Subcutaneous adipose tissue (tissue), 4 donors: ENCODE data around the gene DUSP6. TPM values are rescaled to one million over a fixed set of nuclear protein-coding genes. Genes with fewer than 3 reads are reported as not detected.

Source experiments
- total RNA-seq, 4 donors: library from RNA; depleted of rRNA; stranded (reverse); fragments of >200 nt; gene quantifications; one replicate each; pipeline ENCODE4 v1.1.0, GENCODE V29; 2016
- TF ChIP-seq, protein P1 (sequence below): fragments of 450-650 bp; IDR thresholded peaks from one replicate; pipeline ENCODE4 v1.5.1; 2016; ENCODE audit warnings: low read depth, mild to moderate bottlenecking, control low read depth, antibody characterized with exemption, moderate library complexity

The DUSP6 gene
- total RNA-seq, 4 donors from 2014 or later: 49.4 to 91.8 (median 69.2) TPM

DNA sequence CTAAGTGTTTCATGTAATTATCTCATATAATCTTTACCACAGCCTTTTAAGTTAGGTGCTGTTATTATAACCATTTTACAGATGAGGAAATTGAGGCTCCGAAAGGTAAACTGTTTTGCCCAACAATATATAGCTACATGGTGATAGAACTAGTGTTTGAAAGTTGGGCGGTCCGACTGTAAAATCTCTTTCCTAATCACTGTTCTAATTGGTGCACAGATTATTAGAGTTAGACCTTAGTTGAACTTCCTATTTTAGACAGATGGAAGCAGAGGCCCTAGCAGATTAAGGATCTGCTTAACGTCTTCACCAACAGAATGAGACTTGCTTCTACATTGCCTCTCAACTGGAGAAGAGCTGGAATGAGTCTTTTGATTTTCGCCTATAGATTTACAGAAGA lies 30.0 kb upstream of the DUSP6 start:
- TF ChIP-seq, protein P1, sequence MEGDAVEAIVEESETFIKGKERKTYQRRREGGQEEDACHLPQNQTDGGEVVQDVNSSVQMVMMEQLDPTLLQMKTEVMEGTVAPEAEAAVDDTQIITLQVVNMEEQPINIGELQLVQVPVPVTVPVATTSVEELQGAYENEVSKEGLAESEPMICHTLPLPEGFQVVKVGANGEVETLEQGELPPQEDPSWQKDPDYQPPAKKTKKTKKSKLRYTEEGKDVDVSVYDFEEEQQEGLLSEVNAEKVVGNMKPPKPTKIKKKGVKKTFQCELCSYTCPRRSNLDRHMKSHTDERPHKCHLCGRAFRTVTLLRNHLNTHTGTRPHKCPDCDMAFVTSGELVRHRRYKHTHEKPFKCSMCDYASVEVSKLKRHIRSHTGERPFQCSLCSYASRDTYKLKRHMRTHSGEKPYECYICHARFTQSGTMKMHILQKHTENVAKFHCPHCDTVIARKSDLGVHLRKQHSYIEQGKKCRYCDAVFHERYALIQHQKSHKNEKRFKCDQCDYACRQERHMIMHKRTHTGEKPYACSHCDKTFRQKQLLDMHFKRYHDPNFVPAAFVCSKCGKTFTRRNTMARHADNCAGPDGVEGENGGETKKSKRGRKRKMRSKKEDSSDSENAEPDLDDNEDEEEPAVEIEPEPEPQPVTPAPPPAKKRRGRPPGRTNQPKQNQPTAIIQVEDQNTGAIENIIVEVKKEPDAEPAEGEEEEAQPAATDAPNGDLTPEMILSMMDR: no peak

DNA sequence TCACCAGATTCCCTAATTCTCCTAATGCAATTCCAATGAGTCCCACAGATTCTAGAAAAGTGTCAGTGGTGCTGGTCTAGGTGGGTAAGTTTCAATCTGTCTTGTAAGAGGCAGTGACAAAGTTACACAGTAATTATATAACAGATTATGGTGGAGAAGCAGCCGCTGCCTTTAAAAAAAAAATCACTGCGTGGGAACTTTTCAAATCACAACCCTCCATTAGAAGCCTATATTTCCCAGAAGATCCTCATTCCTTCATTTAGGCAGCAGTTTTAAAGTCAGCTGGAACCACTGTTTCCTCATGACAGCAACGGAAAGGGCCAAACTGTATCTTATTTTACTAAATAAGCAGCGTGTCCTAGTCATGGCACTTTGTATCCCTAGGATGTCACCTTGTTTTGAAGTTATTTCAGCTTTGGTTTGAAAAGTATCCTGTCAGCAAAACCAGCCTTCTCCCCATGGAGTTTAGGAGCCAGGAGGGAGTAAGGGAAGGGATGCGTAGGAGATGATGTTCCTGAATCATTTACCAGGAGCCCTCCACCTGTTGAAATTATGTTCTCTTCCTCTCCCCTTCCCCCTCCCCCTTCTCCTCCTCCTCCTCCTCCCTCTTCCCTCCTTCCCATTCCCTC lies 27.7 kb upstream of the DUSP6 start:
- TF ChIP-seq, protein P1: no peak

DNA sequence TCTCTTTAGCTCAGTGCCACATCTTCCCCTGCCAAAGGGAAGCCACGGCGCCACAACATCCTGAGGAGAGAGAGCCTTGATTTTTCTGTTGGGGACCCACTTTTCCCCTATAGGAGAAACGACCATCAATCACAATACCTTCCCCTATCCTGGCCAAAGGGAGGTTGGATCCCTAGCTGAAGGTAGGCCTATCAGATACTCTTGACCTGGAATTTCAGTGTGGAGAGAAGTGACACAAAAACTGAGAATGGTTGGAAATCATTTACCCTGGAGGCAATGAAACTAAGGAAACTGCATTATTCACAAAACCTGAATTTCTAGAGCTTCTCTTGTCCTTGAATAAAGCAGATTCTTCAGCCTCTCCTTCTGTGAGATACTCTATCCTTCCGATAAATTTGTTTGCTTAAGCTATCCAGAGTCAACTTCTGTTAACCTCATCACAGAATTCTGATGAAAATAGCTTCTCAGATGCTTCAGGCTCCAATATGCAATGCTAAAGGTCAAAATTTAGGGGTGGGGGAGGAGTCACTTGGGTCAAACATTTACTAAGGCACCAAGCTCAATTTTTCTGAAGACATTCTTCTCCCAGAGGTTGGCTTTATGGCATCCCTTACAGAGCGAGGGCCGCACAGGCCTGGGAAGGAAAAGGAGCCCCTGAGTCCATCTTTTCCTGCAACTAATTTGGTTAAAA lies 27.0 kb upstream of the DUSP6 start:
- TF ChIP-seq, protein P1: no peak

DNA sequence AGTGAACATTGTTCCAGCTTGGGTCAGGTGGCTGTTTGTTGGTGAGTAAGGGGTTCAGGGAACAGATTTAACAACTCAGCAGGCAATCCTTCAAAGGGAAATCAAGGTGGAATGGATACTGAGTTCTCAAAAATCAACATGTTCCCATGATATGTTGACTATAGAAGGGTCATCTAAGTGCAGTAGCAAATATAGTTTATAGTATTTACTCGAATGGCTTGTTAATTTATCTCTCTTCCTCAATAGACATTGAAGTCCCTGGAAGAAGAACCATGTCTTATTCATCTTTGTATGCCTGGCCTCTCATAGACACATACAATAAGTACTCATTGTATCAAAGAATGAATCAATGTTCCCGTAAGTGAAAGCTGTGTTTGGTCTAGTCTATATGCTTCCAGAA lies 24.5 kb upstream of the DUSP6 start:
- TF ChIP-seq, protein P1: no peak

DNA sequence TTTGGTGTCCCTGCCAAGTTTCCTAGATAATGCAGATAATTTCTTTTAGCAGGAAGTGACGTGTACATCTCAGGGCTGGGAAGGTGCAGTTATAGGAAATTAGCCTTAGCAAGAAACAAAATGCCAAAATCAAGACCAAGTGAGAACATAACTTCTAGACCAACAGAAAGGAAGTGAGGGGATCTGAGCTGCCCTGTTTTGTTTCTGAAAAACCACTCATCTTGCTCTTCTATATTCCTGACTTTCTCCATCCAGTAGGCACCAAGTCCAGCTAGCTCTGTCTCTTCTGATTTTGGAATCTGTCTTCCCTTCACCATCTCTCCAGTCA lies 23.9 kb upstream of the DUSP6 start:
- TF ChIP-seq, protein P1: no peak

DNA sequence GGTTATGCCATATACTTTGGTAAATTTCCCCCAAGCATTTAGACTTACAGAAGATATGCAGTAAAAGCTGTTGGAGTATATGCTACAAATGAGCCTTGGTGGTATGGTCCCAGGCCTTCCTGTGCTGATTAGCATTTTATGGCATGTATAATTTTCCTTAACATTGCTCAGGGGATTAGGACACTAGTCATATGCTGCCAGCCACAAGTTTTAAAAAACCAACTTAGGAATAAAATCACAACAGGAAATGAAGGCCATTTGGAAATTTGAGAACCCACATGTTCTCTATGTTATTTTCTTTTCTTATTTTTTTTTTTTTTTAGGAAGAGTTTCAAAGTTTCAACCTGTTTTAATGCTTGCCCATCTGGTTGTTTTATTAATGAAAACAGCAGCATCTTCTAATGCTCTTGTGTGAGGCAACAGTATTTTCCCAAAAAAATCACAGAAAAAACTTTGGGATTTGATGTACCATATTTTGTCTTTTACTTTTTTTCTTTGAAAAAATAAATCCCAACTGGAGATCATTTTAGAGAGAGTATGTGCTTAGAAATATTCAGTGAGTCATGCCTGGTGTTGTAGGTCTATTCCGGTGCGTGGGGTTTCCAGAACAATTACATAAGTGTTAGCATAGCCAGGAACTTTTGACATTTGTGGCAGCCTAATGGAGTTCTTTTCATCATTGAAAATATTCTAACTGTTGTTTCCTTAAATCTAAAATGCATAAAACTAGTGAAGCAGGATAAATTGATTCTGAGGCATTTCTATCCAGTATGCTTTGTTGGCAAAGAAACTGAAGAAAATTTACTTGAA lies 21.7 kb upstream of the DUSP6 start:
- TF ChIP-seq, protein P1: no peak
